DMS 273 (cell line): ENCODE results near the gene SIGLEC7.

Experiments used
- DNase-seq: peaks from one replicate; lab custom pipeline; 2025; ENCODE audit not compliant: unreplicated experiment; lab: John Stamatoyannopoulos, UW

SIGLEC7 gene

GRCh38 chr19:51142119-51142518 is at the start of gene SIGLEC7:
SIGLEC7 (plus strand) TSS chr19:51142301; CDS start chr19:51142370, 69 bp downstream.
- no peak for DNase-seq

- DNase-seq = no peak
Measured at GRCh38 chr19:51093101-51093500, 49.0 kb upstream of the SIGLEC7 start.

GRCh38 chr19:51093510-51094345 is 48.4 kb upstream of the SIGLEC7 start:
- no peak for DNase-seq

GRCh38 chr19:51094696-51095279 is 47.3 kb upstream of the SIGLEC7 start:
- peak; percentile 64 for DNase-seq

- peak; percentile 31 for DNase-seq
Measured at GRCh38 chr19:51096473-51097165, 45.5 kb upstream of the SIGLEC7 start.

- peak; percentile 57 for DNase-seq
Measured at GRCh38 chr19:51097166-51097738, 44.8 kb upstream of the SIGLEC7 start.

- DNase-seq = no peak
Measured at GRCh38 chr19:51097796-51098195, 44.3 kb upstream of the SIGLEC7 start.

- no peak for DNase-seq
Measured at GRCh38 chr19:51098365-51099046, 43.6 kb upstream of the SIGLEC7 start.

GRCh38 chr19:51099047-51099382 is 43.1 kb upstream of the SIGLEC7 start:
- DNase-seq = no peak

- DNase-seq = no peak
Measured at GRCh38 chr19:51100601-51101000, 41.5 kb upstream of the SIGLEC7 start.

- no peak for DNase-seq
Measured at GRCh38 chr19:51101171-51101865, 40.8 kb upstream of the SIGLEC7 start.

GRCh38 chr19:51102991-51103390 is 39.1 kb upstream of the SIGLEC7 start:
- no peak for DNase-seq

- no peak for DNase-seq
Measured at GRCh38 chr19:51103926-51104341, 38.2 kb upstream of the SIGLEC7 start.

- DNase-seq = no peak
Measured at GRCh38 chr19:51107406-51108065, 34.6 kb upstream of the SIGLEC7 start.

- peak; percentile 99 for DNase-seq
Measured at GRCh38 chr19:51108066-51108804, 33.9 kb upstream of the SIGLEC7 start, which contains the start of gene CTU1. CTU1 (minus strand) TSS chr19:51108409; CDS start chr19:51104569, 3,840 bp downstream.

GRCh38 chr19:51108805-51109146 is 33.3 kb upstream of the SIGLEC7 start:
- no peak for DNase-seq

GRCh38 chr19:51110666-51110971 is 31.5 kb upstream of the SIGLEC7 start:
- no peak for DNase-seq

- DNase-seq = peak; percentile 45
Measured at GRCh38 chr19:51111606-51112005, 30.5 kb upstream of the SIGLEC7 start.

GRCh38 chr19:51114087-51114729 is 27.9 kb upstream of the SIGLEC7 start:
- DNase-seq = no peak
